ENCODE data around the gene PSAPL1. TPM values are rescaled to one million over a fixed set of nuclear protein-coding genes. Genes with fewer than 3 reads are reported as not detected.

Gene PSAPL1
- total and polyA plus RNA-seq, 4 donors = not detected

- no peak overlapping the region for H3K27ac ChIP-seq (ENCODE audit: low read depth in 1 of 2, low read length in 2 of 2)
- no peaks in the 10 kb centered on the region for H3K36me3 ChIP-seq (ENCODE audit: control insufficient read depth in 4 of 4, insufficient read depth in 3 of 4, low read depth in 1 of 4, low read length in 3 of 4)
- H3K27me3 ChIP-seq (ENCODE audit: control insufficient read depth in 4 of 4, insufficient read depth in 4 of 4, low read length in 3 of 4) = no peaks in the 10 kb centered on the region
- H3K4me1 ChIP-seq (ENCODE audit: control insufficient read depth in 4 of 4, insufficient read depth in 4 of 4, low read length in 3 of 4) = no peaks in the 10 kb centered on the region
- WGBS = 81% methylated on average over 11 of the region's 11 CpGs
- TF ChIP-seq HNF4A (conservative IDR thresholded peaks at IDR 0.05) (no peak), SP1 (IDR thresholded peaks at IDR 0.05) (no peak), GABPA (IDR thresholded peaks at IDR 0.05 in 1 of 2, conservative IDR thresholded peaks at IDR 0.05 in 1 of 2) (no peak), EGR1 (IDR thresholded peaks at IDR 0.05; ENCODE audit: low read depth in 2 of 2) (no peak), NR2F2 (IDR thresholded peaks at IDR 0.05) (no peak), ATF3 (IDR thresholded peaks at IDR 0.05) (no peak)
- H3K4me3 ChIP-seq (ENCODE audit: low read depth in 1 of 3, low read length in 3 of 3) = no peak overlapping the region
- no peak for DNase-seq (ENCODE audit: low spot score)
- H3K9me3 ChIP-seq (ENCODE audit: control insufficient read depth in 4 of 4, low read length in 3 of 4) = no peaks in the 10 kb centered on the region
- H3K9ac ChIP-seq (ENCODE audit: low read depth in 1 of 2, low read length in 2 of 2) = no peak overlapping the region
Measured at GRCh38 chr4:7435471-7436061, 836 bp upstream of the PSAPL1 start.

DNA sequence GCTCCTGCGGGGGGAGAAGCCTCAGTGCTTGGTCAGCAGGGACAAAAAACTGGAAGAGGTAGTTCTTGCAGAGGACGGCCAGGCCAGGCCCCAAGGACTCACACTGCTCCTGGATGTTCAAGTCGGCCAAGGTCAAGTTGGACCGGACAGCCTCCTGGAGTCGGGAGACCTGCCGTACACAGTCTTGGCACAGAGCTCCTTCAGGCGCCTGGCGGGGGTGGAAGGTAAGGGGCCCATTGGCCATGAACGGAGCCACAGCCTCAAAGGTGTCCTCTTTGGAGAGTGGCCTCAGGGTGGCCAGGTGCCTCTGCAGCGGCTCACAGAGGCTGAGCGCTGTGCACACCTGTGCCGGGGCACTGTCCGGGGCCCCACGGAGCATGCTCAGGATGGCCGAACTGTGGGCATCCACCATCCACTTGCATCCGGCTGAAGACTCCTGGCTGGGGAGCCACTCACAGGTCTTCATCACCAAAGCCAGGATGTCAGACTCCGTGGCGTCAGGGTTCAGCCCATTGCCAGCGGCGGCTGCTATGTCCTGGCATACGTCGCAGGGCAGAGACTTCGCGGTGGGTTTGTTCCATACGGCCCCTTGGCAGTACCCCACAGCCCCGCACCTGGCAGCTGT is 477 bp downstream of the PSAPL1 start:
- no peaks in the 10 kb centered on the region for H3K27me3 ChIP-seq (ENCODE audit: control insufficient read depth in 4 of 4, insufficient read depth in 4 of 4, low read length in 3 of 4)

More for the DNA sequence above, 477 bp downstream of the PSAPL1 start:
- no peak for TF ChIP-seq YY1 (IDR thresholded peaks at IDR 0.05)
- TF ChIP-seq MAX (IDR thresholded peaks at IDR 0.05) = no peak
- no peak for TF ChIP-seq REST (IDR thresholded peaks at IDR 0.05)
- TF ChIP-seq FOXA1 (IDR thresholded peaks at IDR 0.05) = no peak
- TF ChIP-seq ATF3 (IDR thresholded peaks at IDR 0.05) = no peak
- TF ChIP-seq RAD21 (IDR thresholded peaks at IDR 0.05) = no peak
- no peak for TF ChIP-seq TAF1 (conservative IDR thresholded peaks at IDR 0.05)
- TF ChIP-seq RXRA (IDR thresholded peaks at IDR 0.05) = no peak
- TF ChIP-seq JUND (IDR thresholded peaks at IDR 0.05) = no peak
- TF ChIP-seq, protein P1, sequence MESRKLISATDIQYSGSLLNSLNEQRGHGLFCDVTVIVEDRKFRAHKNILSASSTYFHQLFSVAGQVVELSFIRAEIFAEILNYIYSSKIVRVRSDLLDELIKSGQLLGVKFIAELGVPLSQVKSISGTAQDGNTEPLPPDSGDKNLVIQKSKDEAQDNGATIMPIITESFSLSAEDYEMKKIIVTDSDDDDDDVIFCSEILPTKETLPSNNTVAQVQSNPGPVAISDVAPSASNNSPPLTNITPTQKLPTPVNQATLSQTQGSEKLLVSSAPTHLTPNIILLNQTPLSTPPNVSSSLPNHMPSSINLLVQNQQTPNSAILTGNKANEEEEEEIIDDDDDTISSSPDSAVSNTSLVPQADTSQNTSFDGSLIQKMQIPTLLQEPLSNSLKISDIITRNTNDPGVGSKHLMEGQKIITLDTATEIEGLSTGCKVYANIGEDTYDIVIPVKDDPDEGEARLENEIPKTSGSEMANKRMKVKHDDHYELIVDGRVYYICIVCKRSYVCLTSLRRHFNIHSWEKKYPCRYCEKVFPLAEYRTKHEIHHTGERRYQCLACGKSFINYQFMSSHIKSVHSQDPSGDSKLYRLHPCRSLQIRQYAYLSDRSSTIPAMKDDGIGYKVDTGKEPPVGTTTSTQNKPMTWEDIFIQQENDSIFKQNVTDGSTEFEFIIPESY (IDR thresholded peaks at IDR 0.05) = no peak
- TF ChIP-seq HNF4A (conservative IDR thresholded peaks at IDR 0.05) = no peak
- TF ChIP-seq, protein P2, sequence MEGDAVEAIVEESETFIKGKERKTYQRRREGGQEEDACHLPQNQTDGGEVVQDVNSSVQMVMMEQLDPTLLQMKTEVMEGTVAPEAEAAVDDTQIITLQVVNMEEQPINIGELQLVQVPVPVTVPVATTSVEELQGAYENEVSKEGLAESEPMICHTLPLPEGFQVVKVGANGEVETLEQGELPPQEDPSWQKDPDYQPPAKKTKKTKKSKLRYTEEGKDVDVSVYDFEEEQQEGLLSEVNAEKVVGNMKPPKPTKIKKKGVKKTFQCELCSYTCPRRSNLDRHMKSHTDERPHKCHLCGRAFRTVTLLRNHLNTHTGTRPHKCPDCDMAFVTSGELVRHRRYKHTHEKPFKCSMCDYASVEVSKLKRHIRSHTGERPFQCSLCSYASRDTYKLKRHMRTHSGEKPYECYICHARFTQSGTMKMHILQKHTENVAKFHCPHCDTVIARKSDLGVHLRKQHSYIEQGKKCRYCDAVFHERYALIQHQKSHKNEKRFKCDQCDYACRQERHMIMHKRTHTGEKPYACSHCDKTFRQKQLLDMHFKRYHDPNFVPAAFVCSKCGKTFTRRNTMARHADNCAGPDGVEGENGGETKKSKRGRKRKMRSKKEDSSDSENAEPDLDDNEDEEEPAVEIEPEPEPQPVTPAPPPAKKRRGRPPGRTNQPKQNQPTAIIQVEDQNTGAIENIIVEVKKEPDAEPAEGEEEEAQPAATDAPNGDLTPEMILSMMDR (IDR thresholded peaks at IDR 0.05; ENCODE audit: low read depth, low read length, missing input control) = no peak
- no peak for TF ChIP-seq NR2F2 (IDR thresholded peaks at IDR 0.05)
- no peak for TF ChIP-seq GABPA (IDR thresholded peaks at IDR 0.05 in 1 of 2, conservative IDR thresholded peaks at IDR 0.05 in 1 of 2)
- TF ChIP-seq SP1 (IDR thresholded peaks at IDR 0.05) = no peak
- no peak for TF ChIP-seq HNF4G (IDR thresholded peaks at IDR 0.05)
- no peak for TF ChIP-seq EGR1 (IDR thresholded peaks at IDR 0.05; ENCODE audit: low read depth in 2 of 2)
- no peak for TF ChIP-seq FOXA2 (IDR thresholded peaks at IDR 0.05)
- Histone ChIP-seq H3K9me3 (ENCODE audit: control insufficient read depth in 4 of 4, low read length in 3 of 4) (no peaks in the 10 kb centered on the region), H3K36me3 (ENCODE audit: control insufficient read depth in 4 of 4, insufficient read depth in 3 of 4, low read depth in 1 of 4, low read length in 3 of 4) (no peaks in the 10 kb centered on the region), H3K4me1 (ENCODE audit: control insufficient read depth in 4 of 4, insufficient read depth in 4 of 4, low read length in 3 of 4) (no peaks in the 10 kb centered on the region), H3K9ac (ENCODE audit: low read depth in 1 of 2, low read length in 2 of 2) (no peak overlapping the region), H3K4me3 (ENCODE audit: low read depth in 1 of 3, low read length in 3 of 3) (no peak overlapping the region), H3K27ac (ENCODE audit: low read depth in 1 of 2, low read length in 2 of 2) (no peak overlapping the region)
- no peak for DNase-seq (ENCODE audit: low spot score)
- WGBS = 95% methylated on average over 26 of the region's 26 CpGs

Measured in liver (tissue), 9 donors.